ENCODE measurements around the gene DOP1A. TPM values are rescaled to one million over a fixed set of nuclear protein-coding genes. Genes with fewer than 3 reads are reported as not detected.

The DOP1A gene
- total RNA-seq, 1 donor from 2014 or later = 61.9 TPM

- H3K4me1 Mint-ChIP-seq = peaks cover 5% of the 10 kb centered on the region
- no peaks in the 10 kb centered on the region for H3K27me3 ChIP-seq
- H3F3A ChIP-seq (ENCODE audit: low read depth) = no peaks in the 10 kb centered on the region
- no peak overlapping the region for H3K4me3 ChIP-seq
- no peak overlapping the region for H3K27ac ChIP-seq
- DNase-seq (ENCODE audit: low spot score) = no peak
- peaks cover 12% of the 10 kb centered on the region for H3K36me3 ChIP-seq
- no peak overlapping the region for H3K9ac ChIP-seq
- no peaks in the 10 kb centered on the region for H3K27me3 Mint-ChIP-seq (ENCODE audit: insufficient read depth, low read depth)
- no peak overlapping the region for H3K27ac Mint-ChIP-seq
- peaks cover 3% of the 10 kb centered on the region for H3K36me3 Mint-ChIP-seq
- H3K79me2 ChIP-seq (ENCODE audit: low read depth) = no peaks in the 10 kb centered on the region
- TF ChIP-seq EZH2phosphoT487 (IDR thresholded peaks at IDR 0.05) (no peak), EZH2 (IDR thresholded peaks at IDR 0.05) (no peak)
- TF ChIP-seq, protein P1, sequence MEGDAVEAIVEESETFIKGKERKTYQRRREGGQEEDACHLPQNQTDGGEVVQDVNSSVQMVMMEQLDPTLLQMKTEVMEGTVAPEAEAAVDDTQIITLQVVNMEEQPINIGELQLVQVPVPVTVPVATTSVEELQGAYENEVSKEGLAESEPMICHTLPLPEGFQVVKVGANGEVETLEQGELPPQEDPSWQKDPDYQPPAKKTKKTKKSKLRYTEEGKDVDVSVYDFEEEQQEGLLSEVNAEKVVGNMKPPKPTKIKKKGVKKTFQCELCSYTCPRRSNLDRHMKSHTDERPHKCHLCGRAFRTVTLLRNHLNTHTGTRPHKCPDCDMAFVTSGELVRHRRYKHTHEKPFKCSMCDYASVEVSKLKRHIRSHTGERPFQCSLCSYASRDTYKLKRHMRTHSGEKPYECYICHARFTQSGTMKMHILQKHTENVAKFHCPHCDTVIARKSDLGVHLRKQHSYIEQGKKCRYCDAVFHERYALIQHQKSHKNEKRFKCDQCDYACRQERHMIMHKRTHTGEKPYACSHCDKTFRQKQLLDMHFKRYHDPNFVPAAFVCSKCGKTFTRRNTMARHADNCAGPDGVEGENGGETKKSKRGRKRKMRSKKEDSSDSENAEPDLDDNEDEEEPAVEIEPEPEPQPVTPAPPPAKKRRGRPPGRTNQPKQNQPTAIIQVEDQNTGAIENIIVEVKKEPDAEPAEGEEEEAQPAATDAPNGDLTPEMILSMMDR (IDR thresholded peaks at IDR 0.05) = no peak
- H3K4me3 Mint-ChIP-seq = no peak overlapping the region
- no peaks in the 10 kb centered on the region for H3K9me3 Mint-ChIP-seq
- no peaks in the 10 kb centered on the region for H3K4me1 ChIP-seq
- H4K20me1 ChIP-seq (ENCODE audit: low read depth) = no peaks in the 10 kb centered on the region
- no peak overlapping the region for H2AFZ ChIP-seq (replicated peaks)
- H3K9me3 ChIP-seq (ENCODE audit: low read depth) = no peaks in the 10 kb centered on the region
- H3K4me2 ChIP-seq = no peak overlapping the region
These were observed 46.7 kb downstream of the DOP1A start for GRCh38 chr6:83114164-83114563.

DNA sequence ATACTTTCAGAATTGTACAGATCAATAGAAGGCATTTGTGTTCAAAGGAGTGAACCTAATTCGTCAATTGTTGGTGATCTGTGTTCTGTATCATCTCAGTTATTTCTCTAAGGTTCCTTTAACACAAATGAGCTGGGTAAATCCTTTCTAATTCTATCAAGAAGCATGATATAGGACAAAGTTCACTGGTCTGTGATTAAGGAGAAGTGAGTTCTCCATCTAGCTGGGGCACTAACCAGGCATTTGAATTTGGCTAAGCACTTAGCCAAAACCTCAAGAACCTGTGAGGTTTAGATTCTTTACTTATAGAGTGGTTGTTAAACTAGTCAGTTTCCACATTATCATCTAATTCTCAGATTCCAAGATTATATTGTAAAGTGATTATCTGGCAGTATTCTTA, 50.3 kb downstream of the DOP1A start:
- H3K27ac ChIP-seq = no peak overlapping the region
- H3K4me1 ChIP-seq = no peaks in the 10 kb centered on the region
- H3K9me3 Mint-ChIP-seq = no peaks in the 10 kb centered on the region
- H3K4me3 ChIP-seq = no peak overlapping the region
- no peak overlapping the region for H3K4me3 Mint-ChIP-seq
- TF ChIP-seq EZH2phosphoT487 (IDR thresholded peaks at IDR 0.05) = no peak
- TF ChIP-seq, protein P1 (IDR thresholded peaks at IDR 0.05) = no peak
- TF ChIP-seq EZH2 (IDR thresholded peaks at IDR 0.05) = no peak
- H3K27me3 Mint-ChIP-seq (ENCODE audit: insufficient read depth, low read depth) = no peaks in the 10 kb centered on the region
- H3K4me2 ChIP-seq = no peak overlapping the region
- no peaks in the 10 kb centered on the region for H3K9me3 ChIP-seq (ENCODE audit: low read depth)
- H3F3A ChIP-seq (ENCODE audit: low read depth) = no peaks in the 10 kb centered on the region
- no peak overlapping the region for H3K9ac ChIP-seq
- no peaks in the 10 kb centered on the region for H4K20me1 ChIP-seq (ENCODE audit: low read depth)
- no peaks in the 10 kb centered on the region for H3K79me2 ChIP-seq (ENCODE audit: low read depth)
- H3K4me1 Mint-ChIP-seq = peaks cover 5% of the 10 kb centered on the region
- H3K36me3 ChIP-seq = peaks cover 19% of the 10 kb centered on the region
- H3K27ac Mint-ChIP-seq = no peak overlapping the region
- DNase-seq (ENCODE audit: low spot score) = no peak
- H2AFZ ChIP-seq (replicated peaks) = no peak overlapping the region
- no peaks in the 10 kb centered on the region for H3K27me3 ChIP-seq
- no peaks in the 10 kb centered on the region for H3K36me3 Mint-ChIP-seq

GRCh38 chr6:83119742-83120300, 52.4 kb downstream of the DOP1A start:
- Histone ChIP-seq H3K4me1 (no peaks in the 10 kb centered on the region), H3K9ac (no peak overlapping the region), H3K79me2 (ENCODE audit: low read depth) (no peaks in the 10 kb centered on the region), H4K20me1 (ENCODE audit: low read depth) (no peaks in the 10 kb centered on the region), H3K36me3 (peaks cover 19% of the 10 kb centered on the region), H3K4me3 (no peak overlapping the region), H3K27me3 (no peaks in the 10 kb centered on the region), H3F3A (ENCODE audit: low read depth) (no peaks in the 10 kb centered on the region), H3K9me3 (ENCODE audit: low read depth) (no peaks in the 10 kb centered on the region), H3K27ac (no peak overlapping the region), H2AFZ (replicated peaks) (no peak overlapping the region), H3K4me2 (no peak overlapping the region)
- Mint-ChIP-seq H3K27me3 (ENCODE audit: insufficient read depth, low read depth) (no peaks in the 10 kb centered on the region), H3K36me3 (peaks cover 7% of the 10 kb centered on the region), H3K4me3 (no peak overlapping the region), H3K27ac (no peak overlapping the region), H3K9me3 (no peaks in the 10 kb centered on the region), H3K4me1 (peaks cover 5% of the 10 kb centered on the region)
- TF ChIP-seq, protein P1 (IDR thresholded peaks at IDR 0.05) = no peak
- TF ChIP-seq EZH2 (IDR thresholded peaks at IDR 0.05) (no peak), EZH2phosphoT487 (IDR thresholded peaks at IDR 0.05) (no peak)
- no peak for DNase-seq (ENCODE audit: low spot score)
